T-helper 1 cell treated with Interleukin-12 subunit alpha and Interleukin-12 subunit beta and Interleukin-4 antibody, amounts not matched to agents 30 μg/mL and 1 μg/mL, for 36 hours (primary cell): ENCODE results near the gene IGF2BP1.

Experiments
- H3K27ac Mint-ChIP-seq: one replicate; pipeline ENCODE4 v1.8.0; 2021; ENCODE audit warnings: mild to moderate bottlenecking, mixed read lengths
- H3K27me3 Mint-ChIP-seq: one replicate; pipeline ENCODE4 v1.8.0; 2021; ENCODE audit warnings: low read depth, mixed read lengths
- H3K36me3 Mint-ChIP-seq: one replicate; pipeline ENCODE4 v1.8.0; 2021; ENCODE audit warnings: low read depth, mixed read lengths
- H3K4me1 Mint-ChIP-seq: one replicate; pipeline ENCODE4 v1.8.0; 2021; ENCODE audit warnings: low read depth, mixed read lengths
- H3K4me3 Mint-ChIP-seq: one replicate; pipeline ENCODE4 v1.8.0; 2021; ENCODE audit warnings: mild to moderate bottlenecking, moderate library complexity, mixed read lengths
- H3K9me3 Mint-ChIP-seq: one replicate; pipeline ENCODE4 v1.8.0; 2021; ENCODE audit warnings: mixed read lengths

IGF2BP1 gene

DNA sequence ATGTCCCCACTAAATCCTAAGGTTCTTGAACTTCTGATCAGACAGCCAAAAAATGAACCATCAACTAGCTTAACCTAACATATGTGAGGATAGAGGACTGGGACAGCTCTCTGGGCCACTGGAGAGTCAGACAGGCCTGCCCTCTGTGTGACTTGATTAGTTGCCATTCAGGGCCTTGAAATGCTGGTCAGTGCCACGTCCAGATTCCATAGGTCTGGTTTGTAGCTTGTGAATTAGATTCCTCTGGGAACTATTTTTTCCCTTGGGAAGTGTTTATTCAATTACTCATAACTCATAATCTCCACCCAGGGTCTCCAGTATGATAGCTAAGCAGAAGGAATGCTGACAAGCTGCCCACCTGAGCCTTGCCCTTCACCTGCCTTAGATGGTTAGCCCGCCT is 48.2 kb downstream of the IGF2BP1 start:
- Mint-ChIP-seq H3K27ac (no peak overlapping the region), H3K4me1 (no peaks in the 10 kb centered on the region), H3K27me3 (peaks cover 13% of the 10 kb centered on the region), H3K4me3 (no peak overlapping the region), H3K9me3 (no peaks in the 10 kb centered on the region), H3K36me3 (no peaks in the 10 kb centered on the region)

DNA sequence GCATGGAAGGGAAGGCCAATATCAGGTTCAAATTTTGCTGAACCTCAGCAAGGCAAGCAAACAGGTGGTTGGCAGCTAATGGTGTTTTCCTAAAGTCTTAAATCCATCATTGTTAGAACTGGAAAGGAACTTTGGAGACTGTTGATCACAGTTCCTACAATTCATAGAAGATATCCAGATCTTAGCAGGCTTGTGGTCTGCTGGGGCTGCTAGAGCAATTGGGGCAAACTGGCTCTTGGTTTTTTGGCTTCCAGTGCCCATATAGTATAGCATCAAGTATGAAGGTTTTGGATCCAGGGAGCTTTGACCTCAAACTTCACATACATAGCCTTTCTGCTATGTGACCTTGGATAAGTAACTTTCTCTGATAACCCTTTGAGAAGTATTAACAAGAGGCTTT is 49.7 kb downstream of the IGF2BP1 start:
- Mint-ChIP-seq H3K36me3 (no peaks in the 10 kb centered on the region), H3K27me3 (peaks cover 13% of the 10 kb centered on the region)

GRCh38 chr17:49049265-49049664 is 52.1 kb downstream of the IGF2BP1 start:
- Mint-ChIP-seq H3K36me3 (no peaks in the 10 kb centered on the region), H3K9me3 (no peaks in the 10 kb centered on the region), H3K4me3 (no peak overlapping the region), H3K4me1 (no peaks in the 10 kb centered on the region), H3K27me3 (peaks cover 13% of the 10 kb centered on the region), H3K27ac (no peak overlapping the region)

More for the DNA sequence above, 49.7 kb downstream of the IGF2BP1 start:
- no peak overlapping the region for H3K4me3 Mint-ChIP-seq
- no peak overlapping the region for H3K27ac Mint-ChIP-seq
- no peaks in the 10 kb centered on the region for H3K9me3 Mint-ChIP-seq
- no peaks in the 10 kb centered on the region for H3K4me1 Mint-ChIP-seq

GRCh38 chr17:49050611-49051010 is 53.4 kb downstream of the IGF2BP1 start:
- Mint-ChIP-seq H3K27me3 (peaks cover 13% of the 10 kb centered on the region), H3K4me3 (no peak overlapping the region), H3K36me3 (no peaks in the 10 kb centered on the region), H3K27ac (no peak overlapping the region), H3K4me1 (no peaks in the 10 kb centered on the region), H3K9me3 (no peaks in the 10 kb centered on the region)

- Mint-ChIP-seq H3K4me1 (peaks cover 4% of the 10 kb centered on the region), H3K36me3 (no peaks in the 10 kb centered on the region), H3K27ac (no peak overlapping the region), H3K4me3 (no peak overlapping the region), H3K9me3 (no peaks in the 10 kb centered on the region), H3K27me3 (peaks cover 10% of the 10 kb centered on the region)
These were observed 54.1 kb downstream of the IGF2BP1 start for GRCh38 chr17:49051269-49051668.

DNA sequence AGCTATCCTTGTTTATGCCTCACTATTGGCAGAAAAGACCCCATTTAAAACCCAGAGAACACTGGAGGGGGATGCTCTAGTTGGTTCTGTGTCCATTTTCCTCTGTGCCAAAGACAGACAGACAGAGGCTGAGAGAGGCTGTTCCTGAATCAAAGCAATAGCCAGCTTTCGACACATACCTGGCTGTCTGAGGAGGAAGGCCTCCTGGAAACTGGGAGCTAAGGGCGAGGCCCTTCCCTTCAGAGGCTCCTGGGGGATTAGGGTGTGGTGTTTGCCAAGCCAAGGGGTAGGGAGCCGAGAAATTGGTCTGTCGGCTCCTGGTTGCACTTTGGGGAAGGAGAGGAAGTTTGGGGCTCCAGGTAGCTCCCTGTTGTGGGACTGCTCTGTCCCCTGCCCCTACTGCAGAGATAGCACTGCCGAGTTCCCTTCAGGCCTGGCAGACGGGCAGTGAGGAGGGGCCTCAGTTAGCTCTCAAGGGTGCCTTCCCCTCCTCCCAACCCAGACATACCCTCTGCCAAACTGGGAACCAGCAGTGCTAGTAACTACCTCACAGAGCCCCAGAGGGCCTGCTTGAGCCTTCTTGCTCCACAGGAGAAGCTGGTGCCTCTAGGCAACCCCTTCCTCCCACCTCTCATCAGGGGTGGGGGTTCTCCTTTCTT is 56.1 kb downstream of the IGF2BP1 start:
- H3K27me3 Mint-ChIP-seq: peaks cover 10% of the 10 kb centered on the region
- H3K9me3 Mint-ChIP-seq: no peaks in the 10 kb centered on the region
- H3K4me1 Mint-ChIP-seq: peaks cover 4% of the 10 kb centered on the region
- H3K36me3 Mint-ChIP-seq: no peaks in the 10 kb centered on the region
- H3K4me3 Mint-ChIP-seq: no peak overlapping the region
- no peak overlapping the region for H3K27ac Mint-ChIP-seq

DNA sequence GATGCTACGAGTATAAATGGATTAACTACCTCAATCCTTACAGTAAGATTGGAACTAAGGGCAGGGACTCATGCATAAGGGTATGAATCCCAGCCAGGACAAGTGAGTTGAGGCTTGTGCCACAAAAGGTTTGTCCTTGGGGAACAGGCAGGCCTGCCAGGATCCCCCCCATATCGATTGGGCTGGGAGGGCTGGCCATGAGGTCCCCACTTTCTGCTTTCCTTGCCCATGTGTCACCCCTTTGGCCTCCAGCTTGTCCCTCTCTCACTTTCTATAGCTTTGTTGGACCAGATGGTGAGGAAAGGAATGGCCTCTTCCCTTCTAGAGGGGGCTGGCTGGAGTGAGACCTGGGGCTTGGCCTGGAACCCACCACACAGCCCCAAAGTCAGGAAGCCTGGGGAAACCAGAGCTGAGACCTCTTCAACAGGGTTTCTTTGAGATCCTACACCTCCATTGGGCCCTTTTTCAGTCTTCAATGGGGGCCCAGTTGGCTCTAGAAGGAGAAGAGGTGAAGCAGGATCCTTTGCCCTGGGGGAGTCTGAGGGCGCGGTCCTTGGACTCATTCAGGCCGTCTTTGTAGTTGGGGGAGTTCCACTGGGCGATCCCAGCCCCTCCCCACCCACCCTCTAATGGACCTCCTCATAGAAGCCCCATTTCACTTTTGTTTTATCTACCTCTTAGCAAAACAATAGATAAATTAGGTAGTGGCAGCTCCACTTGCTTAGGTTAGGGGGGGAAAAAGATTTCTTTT is 57.3 kb downstream of the IGF2BP1 start:
- no peaks in the 10 kb centered on the region for H3K9me3 Mint-ChIP-seq
- no peaks in the 10 kb centered on the region for H3K36me3 Mint-ChIP-seq
- peaks cover 8% of the 10 kb centered on the region for H3K27me3 Mint-ChIP-seq
- no peak overlapping the region for H3K4me3 Mint-ChIP-seq
- peaks cover 4% of the 10 kb centered on the region for H3K4me1 Mint-ChIP-seq
- H3K27ac Mint-ChIP-seq: no peak overlapping the region

DNA sequence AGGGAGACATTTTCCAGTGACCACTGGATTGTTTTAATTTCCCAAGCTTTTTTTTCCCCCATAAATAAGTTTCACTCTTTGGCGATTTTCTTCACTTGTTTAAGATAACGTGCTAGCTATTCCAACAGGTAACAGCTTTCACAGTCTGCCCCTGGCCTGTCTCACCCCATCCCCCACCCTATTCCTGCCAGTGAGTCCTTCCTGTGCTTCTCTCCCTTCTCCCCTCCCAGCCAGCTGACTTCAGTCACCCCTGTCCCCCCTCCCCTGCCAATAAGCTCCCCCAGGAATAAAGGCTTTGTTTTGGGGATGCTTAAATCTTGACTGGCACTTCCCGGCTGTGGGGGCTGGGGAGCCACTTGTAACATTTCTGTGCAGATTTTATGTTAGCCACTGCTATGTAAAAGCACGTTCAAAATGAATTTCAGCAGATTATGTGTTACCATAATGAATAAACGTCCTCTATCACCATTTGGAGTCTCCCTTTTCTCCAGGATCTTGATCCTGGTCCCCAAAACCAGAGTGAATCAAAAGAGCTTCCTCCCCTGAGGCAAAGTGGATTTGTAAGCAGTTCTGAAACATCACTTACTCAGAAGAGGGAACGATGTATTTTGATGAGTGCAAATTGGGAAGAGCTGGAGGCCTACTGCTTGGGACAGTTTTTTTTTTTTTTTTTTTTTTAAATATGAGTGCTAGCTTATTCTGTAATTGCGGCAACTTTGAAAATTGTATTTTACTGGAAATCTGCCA is 58.2 kb downstream of the IGF2BP1 start:
- no peaks in the 10 kb centered on the region for H3K9me3 Mint-ChIP-seq
- no peak overlapping the region for H3K27ac Mint-ChIP-seq
- no peak overlapping the region for H3K4me3 Mint-ChIP-seq
- peaks cover 4% of the 10 kb centered on the region for H3K4me1 Mint-ChIP-seq
- H3K36me3 Mint-ChIP-seq: no peaks in the 10 kb centered on the region
- peaks cover 8% of the 10 kb centered on the region for H3K27me3 Mint-ChIP-seq

DNA sequence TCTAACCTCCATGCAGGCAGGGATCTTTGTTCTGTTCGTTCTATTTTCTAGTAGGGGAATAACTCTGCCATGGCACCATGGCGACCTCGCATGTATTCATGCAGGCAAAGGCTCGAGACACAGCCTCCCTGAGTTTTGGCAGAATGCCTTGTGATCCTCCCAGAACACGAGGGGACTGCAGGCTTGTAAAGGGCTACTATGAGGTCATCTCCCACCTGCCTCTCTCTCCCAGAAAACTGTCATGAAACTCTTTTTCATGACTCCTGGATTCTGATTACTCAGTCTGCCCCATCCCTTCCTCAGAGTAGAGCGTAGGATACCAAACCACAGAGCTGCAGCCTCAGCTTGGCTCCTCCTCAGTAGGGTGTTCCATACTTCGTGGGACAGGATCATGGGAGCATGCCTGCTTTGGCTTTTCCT is 64.3 kb downstream of the IGF2BP1 start:
- no peaks in the 10 kb centered on the region for H3K4me1 Mint-ChIP-seq
- H3K9me3 Mint-ChIP-seq: no peaks in the 10 kb centered on the region
- no peak overlapping the region for H3K4me3 Mint-ChIP-seq
- no peak overlapping the region for H3K27ac Mint-ChIP-seq
- peaks cover 4% of the 10 kb centered on the region for H3K27me3 Mint-ChIP-seq
- H3K36me3 Mint-ChIP-seq: no peaks in the 10 kb centered on the region

DNA sequence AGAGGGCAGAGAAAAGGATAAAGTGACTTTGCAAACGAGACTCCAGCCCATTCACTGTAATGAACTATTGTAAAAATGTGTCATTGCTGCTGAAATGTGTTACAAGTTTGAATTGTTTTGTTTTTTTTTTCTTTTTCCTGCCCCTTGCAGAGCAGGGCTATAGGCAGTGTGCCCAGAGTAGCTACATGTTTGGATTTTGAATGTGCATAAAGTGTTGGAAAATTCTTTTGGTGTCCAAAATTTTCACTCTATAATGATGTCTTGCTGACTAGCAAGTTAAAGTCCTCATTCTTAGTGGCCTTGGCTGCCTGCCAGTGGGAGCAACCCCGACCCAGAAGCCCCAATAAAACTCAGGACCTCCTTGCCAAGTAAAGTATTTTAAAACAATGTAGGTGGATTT is 66.5 kb downstream of the IGF2BP1 start:
- no peaks in the 10 kb centered on the region for H3K9me3 Mint-ChIP-seq
- H3K4me1 Mint-ChIP-seq: no peaks in the 10 kb centered on the region
- no peak overlapping the region for H3K27ac Mint-ChIP-seq
- no peak overlapping the region for H3K4me3 Mint-ChIP-seq
- peaks cover 4% of the 10 kb centered on the region for H3K27me3 Mint-ChIP-seq
- H3K36me3 Mint-ChIP-seq: no peaks in the 10 kb centered on the region

GRCh38 chr17:49067163-49067562 is 70.0 kb downstream of the IGF2BP1 start:
- no peak overlapping the region for H3K27ac Mint-ChIP-seq

GRCh38 chr17:49069585-49070273 is 72.5 kb downstream of the IGF2BP1 start:
- H3K9me3 Mint-ChIP-seq: no peaks in the 10 kb centered on the region
- no peak overlapping the region for H3K4me3 Mint-ChIP-seq
- H3K36me3 Mint-ChIP-seq: no peaks in the 10 kb centered on the region
- no peaks in the 10 kb centered on the region for H3K27me3 Mint-ChIP-seq
- H3K27ac Mint-ChIP-seq: no peak overlapping the region
- H3K4me1 Mint-ChIP-seq: no peaks in the 10 kb centered on the region

More at GRCh38 chr17:49067163-49067562, 70.0 kb downstream of the IGF2BP1 start:
- Mint-ChIP-seq H3K36me3 (no peaks in the 10 kb centered on the region), H3K4me1 (no peaks in the 10 kb centered on the region), H3K4me3 (no peak overlapping the region), H3K27me3 (no peaks in the 10 kb centered on the region), H3K9me3 (no peaks in the 10 kb centered on the region)

DNA sequence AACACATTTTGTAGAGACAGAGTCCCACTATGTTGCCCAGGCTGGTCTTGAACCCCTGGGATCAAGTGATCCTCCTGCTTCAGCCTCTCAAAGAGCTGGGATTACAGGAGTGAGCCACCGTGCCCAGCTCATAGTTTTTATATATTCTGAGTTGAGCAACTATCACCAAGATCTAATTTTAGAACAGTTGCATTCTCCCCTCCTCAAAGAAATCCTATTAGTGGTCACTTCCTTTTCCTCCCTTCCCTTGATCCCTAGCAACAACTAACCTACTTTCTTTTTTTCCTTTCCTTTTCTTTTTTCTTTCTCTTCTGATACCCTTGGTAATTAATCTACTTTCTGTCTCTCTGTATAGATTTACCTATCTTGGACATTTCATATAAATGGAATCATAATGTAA is 73.9 kb downstream of the IGF2BP1 start:
- H3K9me3 Mint-ChIP-seq: no peaks in the 10 kb centered on the region
- H3K4me3 Mint-ChIP-seq: no peak overlapping the region
- H3K36me3 Mint-ChIP-seq: no peaks in the 10 kb centered on the region
- no peaks in the 10 kb centered on the region for H3K27me3 Mint-ChIP-seq
- H3K4me1 Mint-ChIP-seq: no peaks in the 10 kb centered on the region
- no peak overlapping the region for H3K27ac Mint-ChIP-seq

DNA sequence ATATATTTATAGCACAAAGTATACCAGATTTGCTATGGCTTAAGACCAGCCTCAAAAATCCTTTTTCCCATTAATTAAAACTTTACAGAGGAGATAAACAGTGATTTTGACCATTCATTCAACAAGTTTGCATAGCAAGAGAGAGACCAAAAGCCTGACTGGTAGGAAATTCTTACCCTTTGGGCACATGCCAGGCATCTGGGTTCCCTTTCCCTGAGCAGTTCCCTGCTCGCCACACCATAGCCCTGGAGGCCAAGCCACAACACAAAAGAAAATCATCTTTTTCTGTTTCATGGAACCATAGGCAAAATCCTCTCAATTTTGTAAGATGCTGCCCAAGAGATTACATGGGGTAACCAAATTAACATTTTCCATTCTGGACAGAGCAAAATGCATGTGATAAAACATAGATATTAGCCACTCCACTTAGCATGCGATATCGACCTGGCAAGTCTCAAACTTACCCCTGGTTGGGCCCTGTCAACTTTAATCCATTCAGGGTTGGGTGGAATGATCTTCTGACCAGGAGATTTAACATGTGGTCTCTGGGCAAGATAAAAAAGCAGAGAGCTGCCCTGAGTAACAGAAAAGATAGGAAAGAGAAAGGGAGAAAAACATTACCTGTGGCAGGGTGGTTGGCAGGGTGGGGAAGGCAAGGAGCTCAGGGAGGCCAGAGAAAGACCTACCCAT is 77.8 kb downstream of the IGF2BP1 start:
- Mint-ChIP-seq H3K4me3 (no peak overlapping the region), H3K27ac (no peak overlapping the region), H3K9me3 (no peaks in the 10 kb centered on the region), H3K27me3 (peaks cover 11% of the 10 kb centered on the region), H3K4me1 (no peaks in the 10 kb centered on the region), H3K36me3 (no peaks in the 10 kb centered on the region)
